Measurements from ENCODE around the gene RPS28.

- TF ChIP-seq CTCF (IDR thresholded peaks at IDR 0.05; ENCODE audit: low read length) (no peak), EZH2 (IDR thresholded peaks at IDR 0.05; ENCODE audit: borderline replicate concordance, low read length) (no peak)
Observed at GRCh38 chr19:8319807-8320520, 1.3 kb upstream of the RPS28 start.

Data from OCI-LY1 (cell line).